ENCODE data around the gene CENPQ. TPM values are rescaled to one million over a fixed set of nuclear protein-coding genes. Genes with fewer than 3 reads are reported as not detected.
A peak's percentile ranks its signal among the peaks of the same experiment; 100 is the strongest.

The CENPQ gene
- total and polyA plus RNA-seq, 2 of the 13 experiments (the other 11 are each of a cell fraction or from before 2014, with no cell fraction given) = 9.1 to 20.1 TPM

DNA sequence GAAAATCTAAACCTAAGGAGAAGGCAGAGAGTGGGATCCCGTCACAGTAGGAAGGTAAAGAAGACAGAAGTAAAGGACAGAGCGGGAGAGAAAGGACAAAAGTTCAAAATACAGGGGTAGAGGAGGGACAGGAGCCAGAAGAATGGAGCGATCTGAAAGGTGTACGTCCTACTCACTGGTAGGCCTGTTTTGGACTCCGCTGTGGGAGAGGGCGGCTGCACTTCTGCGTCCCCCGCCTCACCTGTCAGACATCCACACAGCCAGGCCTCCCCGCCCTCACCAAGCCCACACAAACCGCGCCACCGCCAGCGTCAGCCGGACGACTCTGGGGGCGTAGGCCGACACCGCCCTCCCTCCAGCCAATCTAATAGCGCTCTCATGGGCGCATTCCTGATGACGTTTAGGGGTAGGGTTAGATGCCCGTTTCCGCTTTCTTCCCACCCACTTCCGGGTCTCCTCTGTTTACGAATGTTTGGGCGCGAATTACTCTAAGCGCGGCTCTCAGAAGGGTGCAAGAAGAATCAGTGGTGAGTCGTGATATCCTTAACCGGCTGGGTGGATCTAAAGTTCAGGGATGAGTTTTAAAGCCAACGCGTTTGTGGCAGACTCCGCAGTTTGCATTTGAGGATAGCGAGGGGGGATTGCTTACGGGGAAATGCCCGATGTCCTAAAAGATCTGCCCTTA is at the start of gene CENPQ, which contains the start of gene MMUT (continued):
- TF ChIP-seq, protein P1, sequence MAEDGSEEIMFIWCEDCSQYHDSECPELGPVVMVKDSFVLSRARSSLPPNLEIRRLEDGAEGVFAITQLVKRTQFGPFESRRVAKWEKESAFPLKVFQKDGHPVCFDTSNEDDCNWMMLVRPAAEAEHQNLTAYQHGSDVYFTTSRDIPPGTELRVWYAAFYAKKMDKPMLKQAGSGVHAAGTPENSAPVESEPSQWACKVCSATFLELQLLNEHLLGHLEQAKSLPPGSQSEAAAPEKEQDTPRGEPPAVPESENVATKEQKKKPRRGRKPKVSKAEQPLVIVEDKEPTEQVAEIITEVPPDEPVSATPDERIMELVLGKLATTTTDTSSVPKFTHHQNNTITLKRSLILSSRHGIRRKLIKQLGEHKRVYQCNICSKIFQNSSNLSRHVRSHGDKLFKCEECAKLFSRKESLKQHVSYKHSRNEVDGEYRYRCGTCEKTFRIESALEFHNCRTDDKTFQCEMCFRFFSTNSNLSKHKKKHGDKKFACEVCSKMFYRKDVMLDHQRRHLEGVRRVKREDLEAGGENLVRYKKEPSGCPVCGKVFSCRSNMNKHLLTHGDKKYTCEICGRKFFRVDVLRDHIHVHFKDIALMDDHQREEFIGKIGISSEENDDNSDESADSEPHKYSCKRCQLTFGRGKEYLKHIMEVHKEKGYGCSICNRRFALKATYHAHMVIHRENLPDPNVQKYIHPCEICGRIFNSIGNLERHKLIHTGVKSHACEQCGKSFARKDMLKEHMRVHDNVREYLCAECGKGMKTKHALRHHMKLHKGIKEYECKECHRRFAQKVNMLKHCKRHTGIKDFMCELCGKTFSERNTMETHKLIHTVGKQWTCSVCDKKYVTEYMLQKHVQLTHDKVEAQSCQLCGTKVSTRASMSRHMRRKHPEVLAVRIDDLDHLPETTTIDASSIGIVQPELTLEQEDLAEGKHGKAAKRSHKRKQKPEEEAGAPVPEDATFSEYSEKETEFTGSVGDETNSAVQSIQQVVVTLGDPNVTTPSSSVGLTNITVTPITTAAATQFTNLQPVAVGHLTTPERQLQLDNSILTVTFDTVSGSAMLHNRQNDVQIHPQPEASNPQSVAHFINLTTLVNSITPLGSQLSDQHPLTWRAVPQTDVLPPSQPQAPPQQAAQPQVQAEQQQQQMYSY (CRISPR knock-in tag; IDR thresholded peaks at IDR 0.05) = no peak
- 0 out of 2 replicates have a peak, but pooled peaks have one; percentile 49 for TF ChIP-seq ZNF160 (CRISPR knock-in tag; IDR thresholded peaks at IDR 0.05)
- TF ChIP-seq FOXJ3 (CRISPR knock-in tag; IDR thresholded peaks at IDR 0.05; ENCODE audit: borderline replicate concordance) = peak; percentile 79; the same call in 1 of the 2 replicates
- TF ChIP-seq HCFC1 (IDR thresholded peaks at IDR 0.05; ENCODE audit: low read depth, low read length) = peak; percentile 76
- TF ChIP-seq IRF2 (CRISPR knock-in tag; IDR thresholded peaks at IDR 0.05) = peak; percentile 96
- TF ChIP-seq, protein P2, sequence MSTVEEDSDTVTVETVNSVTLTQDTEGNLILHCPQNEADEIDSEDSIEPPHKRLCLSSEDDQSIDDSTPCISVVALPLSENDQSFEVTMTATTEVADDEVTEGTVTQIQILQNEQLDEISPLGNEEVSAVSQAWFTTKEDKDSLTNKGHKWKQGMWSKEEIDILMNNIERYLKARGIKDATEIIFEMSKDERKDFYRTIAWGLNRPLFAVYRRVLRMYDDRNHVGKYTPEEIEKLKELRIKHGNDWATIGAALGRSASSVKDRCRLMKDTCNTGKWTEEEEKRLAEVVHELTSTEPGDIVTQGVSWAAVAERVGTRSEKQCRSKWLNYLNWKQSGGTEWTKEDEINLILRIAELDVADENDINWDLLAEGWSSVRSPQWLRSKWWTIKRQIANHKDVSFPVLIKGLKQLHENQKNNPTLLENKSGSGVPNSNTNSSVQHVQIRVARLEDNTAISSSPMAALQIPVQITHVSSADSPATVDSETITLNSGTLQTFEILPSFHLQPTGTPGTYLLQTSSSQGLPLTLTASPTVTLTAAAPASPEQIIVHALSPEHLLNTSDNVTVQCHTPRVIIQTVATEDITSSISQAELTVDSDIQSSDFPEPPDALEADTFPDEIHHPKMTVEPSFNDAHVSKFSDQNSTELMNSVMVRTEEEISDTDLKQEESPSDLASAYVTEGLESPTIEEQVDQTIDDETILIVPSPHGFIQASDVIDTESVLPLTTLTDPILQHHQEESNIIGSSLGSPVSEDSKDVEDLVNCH (CRISPR knock-in tag; IDR thresholded peaks at IDR 0.05) = peak; percentile 22; the same call in 1 of the 2 replicates
- peak; percentile 88 for TF ChIP-seq ZBTB38 (CRISPR knock-in tag; IDR thresholded peaks at IDR 0.05)
- TF ChIP-seq, protein P3, sequence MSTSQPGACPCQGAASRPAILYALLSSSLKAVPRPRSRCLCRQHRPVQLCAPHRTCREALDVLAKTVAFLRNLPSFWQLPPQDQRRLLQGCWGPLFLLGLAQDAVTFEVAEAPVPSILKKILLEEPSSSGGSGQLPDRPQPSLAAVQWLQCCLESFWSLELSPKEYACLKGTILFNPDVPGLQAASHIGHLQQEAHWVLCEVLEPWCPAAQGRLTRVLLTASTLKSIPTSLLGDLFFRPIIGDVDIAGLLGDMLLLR (CRISPR knock-in tag; IDR thresholded peaks at IDR 0.05) = peak; percentile 75; the same call in 1 of the 2 replicates
- TF ChIP-seq ATF1 (CRISPR knock-in tag; IDR thresholded peaks at IDR 0.05) = peak; percentile 99
- TF ChIP-seq, protein P4, sequence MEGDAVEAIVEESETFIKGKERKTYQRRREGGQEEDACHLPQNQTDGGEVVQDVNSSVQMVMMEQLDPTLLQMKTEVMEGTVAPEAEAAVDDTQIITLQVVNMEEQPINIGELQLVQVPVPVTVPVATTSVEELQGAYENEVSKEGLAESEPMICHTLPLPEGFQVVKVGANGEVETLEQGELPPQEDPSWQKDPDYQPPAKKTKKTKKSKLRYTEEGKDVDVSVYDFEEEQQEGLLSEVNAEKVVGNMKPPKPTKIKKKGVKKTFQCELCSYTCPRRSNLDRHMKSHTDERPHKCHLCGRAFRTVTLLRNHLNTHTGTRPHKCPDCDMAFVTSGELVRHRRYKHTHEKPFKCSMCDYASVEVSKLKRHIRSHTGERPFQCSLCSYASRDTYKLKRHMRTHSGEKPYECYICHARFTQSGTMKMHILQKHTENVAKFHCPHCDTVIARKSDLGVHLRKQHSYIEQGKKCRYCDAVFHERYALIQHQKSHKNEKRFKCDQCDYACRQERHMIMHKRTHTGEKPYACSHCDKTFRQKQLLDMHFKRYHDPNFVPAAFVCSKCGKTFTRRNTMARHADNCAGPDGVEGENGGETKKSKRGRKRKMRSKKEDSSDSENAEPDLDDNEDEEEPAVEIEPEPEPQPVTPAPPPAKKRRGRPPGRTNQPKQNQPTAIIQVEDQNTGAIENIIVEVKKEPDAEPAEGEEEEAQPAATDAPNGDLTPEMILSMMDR (CRISPR knock-in tag; IDR thresholded peaks at IDR 0.05) = peak; percentile 46
- peak; percentile 63; the same call in 1 of the 2 replicates for TF ChIP-seq ZNF558 (CRISPR knock-in tag; IDR thresholded peaks at IDR 0.05; ENCODE audit: borderline replicate concordance)
- peak; percentile 90 for TF ChIP-seq HIVEP1 (CRISPR knock-in tag; IDR thresholded peaks at IDR 0.05)
- TF ChIP-seq ZBTB8A (CRISPR knock-in tag; IDR thresholded peaks at IDR 0.05; ENCODE audit: borderline replicate concordance, low read depth) = 0 out of 2 replicates have a peak, but pooled peaks have one; percentile 69
- TF ChIP-seq, protein P5, sequence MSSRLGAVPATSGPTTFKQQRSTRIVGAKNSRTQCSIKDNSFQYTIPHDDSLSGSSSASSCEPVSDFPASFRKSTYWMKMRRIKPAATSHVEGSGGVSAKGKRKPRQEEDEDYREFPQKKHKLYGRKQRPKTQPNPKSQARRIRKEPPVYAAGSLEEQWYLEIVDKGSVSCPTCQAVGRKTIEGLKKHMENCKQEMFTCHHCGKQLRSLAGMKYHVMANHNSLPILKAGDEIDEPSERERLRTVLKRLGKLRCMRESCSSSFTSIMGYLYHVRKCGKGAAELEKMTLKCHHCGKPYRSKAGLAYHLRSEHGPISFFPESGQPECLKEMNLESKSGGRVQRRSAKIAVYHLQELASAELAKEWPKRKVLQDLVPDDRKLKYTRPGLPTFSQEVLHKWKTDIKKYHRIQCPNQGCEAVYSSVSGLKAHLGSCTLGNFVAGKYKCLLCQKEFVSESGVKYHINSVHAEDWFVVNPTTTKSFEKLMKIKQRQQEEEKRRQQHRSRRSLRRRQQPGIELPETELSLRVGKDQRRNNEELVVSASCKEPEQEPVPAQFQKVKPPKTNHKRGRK (CRISPR knock-in tag; IDR thresholded peaks at IDR 0.05) = peak; percentile 83; the same call in 1 of the 2 replicates
- peak; percentile 94; the same call in 1 of the 2 replicates for TF ChIP-seq FOXK2 (IDR thresholded peaks at IDR 0.05)
- TF ChIP-seq KMT2B (CRISPR knock-in tag; IDR thresholded peaks at IDR 0.05) = peak; percentile 100
- TF ChIP-seq SIN3B (IDR thresholded peaks at IDR 0.05; ENCODE audit: low read length) = peak; percentile 99
- peak; percentile 84; the same call in 1 of the 2 replicates for TF ChIP-seq ZNF607 (CRISPR knock-in tag; IDR thresholded peaks at IDR 0.05; ENCODE audit: borderline replicate concordance)
- TF ChIP-seq MAF1 (CRISPR knock-in tag; IDR thresholded peaks at IDR 0.05; ENCODE audit: borderline replicate concordance) = 0 out of 2 replicates have a peak, but pooled peaks have one; percentile 18
